HUES48 (cell line): Measurements from ENCODE around the gene CXADR.
"Not testable (repeated sequence)": the region's sequence is repeated elsewhere in the genome, so short reads cannot be mapped to it uniquely, and the experiment has no call there.

ENCODE experiments used
- H3K27ac ChIP-seq: one replicate; pipeline ENCODE4 v1.7.0; 2013; ENCODE audit warnings: low read depth, low read length, inconsistent platforms
- H3K27me3 ChIP-seq: 2 replicates; pipeline ENCODE4 v1.6.1; 2013; ENCODE audit warnings: mild to moderate bottlenecking, low read length; ENCODE audit not compliant: control insufficient read depth, insufficient read depth
- H3K36me3 ChIP-seq: 2 replicates; pipeline ENCODE4 v1.6.1; 2013; ENCODE audit warnings: low read length; ENCODE audit not compliant: control insufficient read depth, insufficient read depth
- H3K4me1 ChIP-seq: 2 replicates; pipeline ENCODE4 v1.6.1; 2013; ENCODE audit warnings: mild to moderate bottlenecking, low read length; ENCODE audit not compliant: control insufficient read depth, insufficient read depth
- H3K4me3 ChIP-seq: 2 replicates; pipeline ENCODE4 v1.5.1; 2013; ENCODE audit warnings: mild to moderate bottlenecking, low read depth, low read length
- H3K9ac ChIP-seq: 2 replicates; pipeline ENCODE4 v1.6.1; 2013; ENCODE audit warnings: mild to moderate bottlenecking, low read depth, low read length, moderate library complexity
- H3K9me3 ChIP-seq: 2 replicates; pipeline ENCODE4 v1.6.1; 2013; ENCODE audit warnings: low read length; ENCODE audit not compliant: control insufficient read depth, insufficient read depth

CXADR gene

GRCh38 chr21:17506951-17507350 lies 5.9 kb upstream of the CXADR start:
- Histone ChIP-seq H3K36me3 (no peaks in the 10 kb centered on the region), H3K27ac (no peak overlapping the region), H3K9me3 (no peaks in the 10 kb centered on the region; the same call in 1 of the 2 replicates), H3K9ac (no peak overlapping the region), H3K27me3 (no peaks in the 10 kb centered on the region; the same call in 1 of the 2 replicates), H3K4me3 (no peak overlapping the region), H3K4me1 (peaks cover 8% of the 10 kb centered on the region)

- H3K27me3 ChIP-seq = no peaks in the 10 kb centered on the region; the same call in 1 of the 2 replicates
- H3K9ac ChIP-seq = no peak overlapping the region
- H3K9me3 ChIP-seq = no peaks in the 10 kb centered on the region; the same call in 1 of the 2 replicates
- H3K36me3 ChIP-seq = no peaks in the 10 kb centered on the region
- peaks cover 11% of the 10 kb centered on the region for H3K4me1 ChIP-seq
- no peak overlapping the region for H3K4me3 ChIP-seq
- no peak overlapping the region for H3K27ac ChIP-seq
Observed at GRCh38 chr21:17507591-17507990, 5.3 kb upstream of the CXADR start.

GRCh38 chr21:17513214-17514123 lies 626 bp downstream of the CXADR start:
- Histone ChIP-seq H3K27me3 (no peaks in the 10 kb centered on the region; the same call in 1 of the 2 replicates), H3K27ac (peak overlapping the region; percentile 97), H3K36me3 (peaks cover 15% of the 10 kb centered on the region; the same call in 1 of the 2 replicates), H3K9me3 (no peaks in the 10 kb centered on the region), H3K4me3 (peak overlapping the region; percentile 87), H3K9ac (peak overlapping the region; percentile 95), H3K4me1 (peaks cover 33% of the 10 kb centered on the region)

GRCh38 chr21:17514124-17514845 lies 1.4 kb downstream of the CXADR start:
- Histone ChIP-seq H3K27me3 (no peaks in the 10 kb centered on the region; the same call in 1 of the 2 replicates), H3K4me1 (peaks cover 36% of the 10 kb centered on the region), H3K9me3 (no peaks in the 10 kb centered on the region), H3K36me3 (peaks cover 19% of the 10 kb centered on the region), H3K27ac (peak overlapping the region; percentile 97), H3K4me3 (peak overlapping the region; percentile 87), H3K9ac (peak overlapping the region; percentile 95)

- Histone ChIP-seq H3K4me1 (peaks cover 44% of the 10 kb centered on the region), H3K36me3 (peaks cover 22% of the 10 kb centered on the region)
- not testable (repeated sequence) for H3K27me3 ChIP-seq, H3K4me3 ChIP-seq, H3K9me3 ChIP-seq, H3K9ac ChIP-seq, H3K27ac ChIP-seq
Observed at GRCh38 chr21:17517008-17517407, 4.2 kb downstream of the CXADR start.

- H3K27ac ChIP-seq = no peak overlapping the region
- H3K36me3 ChIP-seq = peaks cover 22% of the 10 kb centered on the region
- no peaks in the 10 kb centered on the region for H3K27me3 ChIP-seq
- peaks cover 45% of the 10 kb centered on the region for H3K4me1 ChIP-seq
- no peak overlapping the region for H3K4me3 ChIP-seq
- no peak overlapping the region for H3K9ac ChIP-seq
- no peaks in the 10 kb centered on the region for H3K9me3 ChIP-seq
Observed at GRCh38 chr21:17519208-17519738, 6.4 kb downstream of the CXADR start.

- H3K27me3 ChIP-seq = no peaks in the 10 kb centered on the region
- no peak overlapping the region for H3K4me3 ChIP-seq
- peaks cover 45% of the 10 kb centered on the region for H3K4me1 ChIP-seq
- no peak overlapping the region for H3K9ac ChIP-seq
- no peak overlapping the region for H3K27ac ChIP-seq
- no peaks in the 10 kb centered on the region for H3K9me3 ChIP-seq
- peaks cover 18% of the 10 kb centered on the region for H3K36me3 ChIP-seq
Observed at GRCh38 chr21:17519965-17520609, 7.2 kb downstream of the CXADR start.

- H3K36me3 ChIP-seq = peaks cover 14% of the 10 kb centered on the region
- H3K27ac ChIP-seq = no peak overlapping the region
- H3K4me3 ChIP-seq = no peak overlapping the region
- peaks cover 56% of the 10 kb centered on the region for H3K4me1 ChIP-seq
- no peaks in the 10 kb centered on the region for H3K27me3 ChIP-seq
- no peak overlapping the region for H3K9ac ChIP-seq
- no peaks in the 10 kb centered on the region for H3K9me3 ChIP-seq
Observed at GRCh38 chr21:17523007-17523451, 10.2 kb downstream of the CXADR start.

- peaks cover 56% of the 10 kb centered on the region for H3K4me1 ChIP-seq
- H3K4me3 ChIP-seq, H3K27ac ChIP-seq, H3K9ac ChIP-seq, H3K9me3 ChIP-seq, H3K27me3 ChIP-seq: not testable (repeated sequence)
- H3K36me3 ChIP-seq = peaks cover 13% of the 10 kb centered on the region
Observed at GRCh38 chr21:17523979-17524494, 11.2 kb downstream of the CXADR start.

- no peak overlapping the region for H3K27ac ChIP-seq
- no peaks in the 10 kb centered on the region for H3K9me3 ChIP-seq
- no peaks in the 10 kb centered on the region for H3K27me3 ChIP-seq
- no peak overlapping the region for H3K9ac ChIP-seq
- H3K36me3 ChIP-seq = peaks cover 7% of the 10 kb centered on the region
- H3K4me3 ChIP-seq = no peak overlapping the region
- H3K4me1 ChIP-seq = peaks cover 50% of the 10 kb centered on the region
Observed at GRCh38 chr21:17524635-17525034, 11.8 kb downstream of the CXADR start.
